ENCODE measurements around the gene PTP4A1. TPM values are rescaled to one million over a fixed set of nuclear protein-coding genes. Genes with fewer than 3 reads are reported as not detected.

Gene PTP4A1
- total and polyA plus RNA-seq, 2 of the 13 experiments (the other 11 are each of a cell fraction or from before 2014, with no cell fraction given) = 141 to 376 TPM

DNA sequence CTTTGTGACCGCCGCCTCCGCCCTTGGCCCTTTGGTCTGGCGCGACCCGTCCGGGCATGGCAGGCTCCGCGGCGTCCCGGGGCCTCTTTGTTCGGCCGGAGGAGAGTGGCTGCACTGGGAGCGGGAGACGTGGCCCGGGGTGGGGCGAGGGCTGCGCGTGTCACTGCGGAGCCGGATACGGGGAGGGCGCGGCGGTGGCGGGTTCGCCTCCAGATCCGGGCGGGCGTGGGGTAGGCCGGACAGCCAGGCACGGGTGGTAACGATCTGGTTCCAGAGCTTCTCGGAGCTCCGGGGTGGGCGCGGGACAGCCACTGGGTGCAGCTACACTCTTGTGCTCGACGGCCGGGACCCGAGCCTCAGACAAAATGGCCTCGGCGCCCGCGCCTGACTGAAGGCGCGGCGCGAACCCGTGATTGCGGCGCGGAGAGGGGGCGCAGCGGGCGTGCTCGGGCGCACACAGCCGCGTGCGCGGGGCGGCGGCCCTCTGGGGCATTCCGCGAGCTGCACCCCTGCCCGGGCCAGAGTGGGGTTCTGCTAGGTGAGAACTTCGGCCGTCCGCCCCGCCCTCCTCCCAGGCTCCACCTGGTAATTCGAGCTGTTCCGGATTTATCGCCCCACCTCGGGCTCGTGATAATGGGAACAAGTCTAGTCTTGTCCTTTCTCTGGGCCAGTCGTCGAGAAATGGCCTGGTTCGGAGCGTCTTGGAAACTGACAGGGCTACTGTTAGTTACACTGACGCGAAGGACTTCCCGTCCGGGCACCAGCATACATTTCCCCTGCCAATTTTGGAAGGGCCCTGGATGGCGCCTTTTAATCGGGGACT is 1.0 kb downstream of the PTP4A1 start (continued):
- TF ChIP-seq FOXO4 (CRISPR knock-in tag; conservative IDR thresholded peaks at IDR 0.05) (peak; percentile 99), ZNF10 (CRISPR knock-in tag; IDR thresholded peaks at IDR 0.05; ENCODE audit: borderline replicate concordance, low read depth) (no peak), NFAT5 (CRISPR knock-in tag; IDR thresholded peaks at IDR 0.05) (peak; percentile 62; the same call in 1 of the 2 replicates), KLF6 (CRISPR knock-in tag; IDR thresholded peaks at IDR 0.05) (peak; percentile 92), ZFAT (CRISPR knock-in tag; conservative IDR thresholded peaks at IDR 0.05) (0 out of 2 replicates have a peak, but pooled peaks have one; percentile 67), ZSCAN12 (CRISPR knock-in tag; IDR thresholded peaks at IDR 0.05) (no peak; the same call in 1 of the 2 replicates), HOXD1 (CRISPR knock-in tag; IDR thresholded peaks at IDR 0.05) (peak; percentile 75; the same call in 1 of the 2 replicates), ZNF34 (CRISPR knock-in tag; IDR thresholded peaks at IDR 0.05; ENCODE audit: borderline replicate concordance) (no peak), SIX1 (CRISPR knock-in tag; IDR thresholded peaks at IDR 0.05; ENCODE audit: borderline replicate concordance) (peak; percentile 97), ZBTB40 (IDR thresholded peaks at IDR 0.05) (no peak), ZBTB40 (CRISPR knock-in tag; IDR thresholded peaks at IDR 0.05) (0 out of 2 replicates have a peak, but pooled peaks have one; percentile 54), MTF1 (CRISPR knock-in tag; IDR thresholded peaks at IDR 0.05) (no peak)
